ENCODE measurements around the gene AP1G1.
"Not testable (repeated sequence)": the region's sequence is repeated elsewhere in the genome, so short reads cannot be mapped to it uniquely, and the experiment has no call there.

AP1G1 gene

GRCh38 chr16:71807905-71808592 is 585 bp downstream of the AP1G1 start:
- no peak for DNase-seq

DNA sequence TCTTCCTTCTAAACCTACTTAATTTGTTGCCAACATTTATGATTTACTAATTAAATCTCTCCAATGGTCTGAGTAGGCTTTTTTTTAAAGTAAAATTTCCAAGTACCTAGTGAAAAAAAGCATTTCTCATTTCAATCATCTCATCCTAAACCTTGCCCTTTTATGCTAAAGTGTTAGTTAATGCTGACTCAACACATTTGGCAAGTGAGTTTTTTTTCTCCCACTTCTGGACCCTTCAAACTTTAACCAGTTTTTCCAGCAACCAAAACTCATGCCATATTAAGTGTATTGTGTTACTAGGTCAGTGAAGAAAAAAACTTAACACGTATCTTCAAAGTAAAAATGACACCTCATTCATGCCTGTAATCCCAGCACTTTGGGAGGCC is 5.3 kb downstream of the AP1G1 start:
- DNase-seq = no peak

DNA sequence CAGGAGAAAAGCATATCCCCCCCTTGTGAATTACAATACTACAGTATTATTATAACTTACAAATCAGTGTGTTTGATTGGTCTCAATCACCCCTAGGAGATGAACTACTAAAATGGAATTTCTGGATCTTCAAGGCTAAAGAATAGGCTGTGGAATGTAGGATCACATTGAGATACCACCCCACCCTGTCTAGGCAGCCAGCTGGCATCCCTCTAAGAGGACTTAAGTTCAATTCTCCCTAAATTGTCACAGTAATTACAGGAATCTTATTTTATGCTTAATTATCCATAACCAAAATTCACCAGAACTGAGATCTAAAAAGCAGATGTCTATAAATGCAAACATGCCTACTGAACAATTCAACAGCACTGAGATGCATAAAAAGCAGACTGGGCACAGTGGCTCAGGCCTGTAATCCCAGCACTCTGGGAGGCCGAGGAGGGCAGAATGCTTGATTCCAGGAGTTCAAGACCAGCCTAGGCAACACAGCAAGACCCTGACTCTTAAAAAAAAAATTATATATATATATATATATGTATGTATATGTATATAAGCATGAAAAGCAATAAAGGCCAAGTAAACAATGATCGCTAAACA is 12.0 kb downstream of the AP1G1 start:
- DNase-seq = no peak

DNA sequence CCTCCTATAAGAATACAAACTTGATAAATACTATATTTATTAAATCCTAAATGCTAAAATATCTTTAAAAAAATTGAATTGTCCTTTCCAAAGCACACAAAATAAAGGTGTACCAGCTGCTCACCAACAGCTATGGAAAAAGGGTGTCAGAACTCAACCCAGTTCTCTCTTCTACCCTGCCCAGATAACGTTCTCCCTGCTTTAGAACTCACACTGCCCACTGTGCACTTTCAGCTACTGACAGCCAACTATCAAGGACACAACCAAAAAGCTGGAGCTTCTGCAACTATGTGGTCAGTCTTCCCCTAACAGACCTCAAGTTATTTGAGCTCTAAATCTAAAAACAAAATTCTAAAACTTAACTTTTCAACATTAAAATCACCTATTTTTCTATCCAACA is 13.7 kb downstream of the AP1G1 start:
- no peak for DNase-seq

GRCh38 chr16:71794018-71794417 is 14.6 kb downstream of the AP1G1 start:
- no peak for DNase-seq

DNA sequence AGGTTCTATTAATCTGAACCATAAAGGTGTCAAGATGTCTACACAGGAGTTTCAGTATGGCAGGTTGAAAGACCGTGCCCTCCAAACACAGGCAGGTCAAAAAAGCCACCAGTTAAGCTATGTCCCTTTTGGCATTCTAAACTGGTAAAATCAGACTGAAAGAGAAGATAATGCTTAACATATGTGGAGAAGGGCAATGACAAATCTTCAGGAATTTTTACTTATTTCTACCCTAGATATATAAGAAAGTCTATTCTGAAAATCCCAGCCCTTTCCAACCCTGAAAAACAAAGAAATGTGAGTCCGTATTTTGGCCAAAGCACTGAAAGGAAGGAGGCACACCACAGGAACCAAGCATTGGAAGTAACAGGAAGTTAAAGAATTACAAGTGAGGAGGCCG is 16.5 kb downstream of the AP1G1 start:
- no peak for DNase-seq

- not testable (repeated sequence) for DNase-seq
These were observed 18.3 kb downstream of the AP1G1 start for GRCh38 chr16:71790329-71790728.

DNA sequence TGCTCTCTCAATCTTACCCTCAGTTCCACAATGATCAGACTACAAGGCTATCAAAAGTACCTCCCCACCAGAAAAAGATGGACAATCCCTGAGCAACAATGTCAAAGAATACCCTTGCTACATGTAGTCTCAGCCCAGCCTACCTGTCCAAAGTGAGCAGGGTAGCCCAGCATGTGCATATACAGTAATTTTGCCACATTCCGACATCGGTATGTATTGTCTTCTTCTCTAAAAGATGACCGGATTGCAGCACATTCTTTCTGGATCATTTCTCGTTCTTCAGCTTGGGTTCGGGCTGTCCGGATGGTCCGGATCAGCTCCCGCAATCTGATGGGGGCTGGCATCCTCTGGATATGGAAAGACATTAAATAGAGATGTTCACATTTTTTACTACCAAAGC is 19.5 kb downstream of the AP1G1 start:
- DNase-seq = no peak

- DNase-seq = no peak
These were observed 20.1 kb downstream of the AP1G1 start for GRCh38 chr16:71788578-71788977.

- not testable (repeated sequence) for DNase-seq
These were observed 23.5 kb downstream of the AP1G1 start for GRCh38 chr16:71785143-71785542.

GRCh38 chr16:71784093-71784492 is 24.5 kb downstream of the AP1G1 start:
- DNase-seq = no peak

- DNase-seq = no peak
These were observed 26.9 kb downstream of the AP1G1 start for GRCh38 chr16:71781741-71782140.

- DNase-seq = no peak
These were observed 28.0 kb downstream of the AP1G1 start for GRCh38 chr16:71780521-71781089.

GRCh38 chr16:71778780-71779179 is 29.9 kb downstream of the AP1G1 start:
- DNase-seq = no peak

DNA sequence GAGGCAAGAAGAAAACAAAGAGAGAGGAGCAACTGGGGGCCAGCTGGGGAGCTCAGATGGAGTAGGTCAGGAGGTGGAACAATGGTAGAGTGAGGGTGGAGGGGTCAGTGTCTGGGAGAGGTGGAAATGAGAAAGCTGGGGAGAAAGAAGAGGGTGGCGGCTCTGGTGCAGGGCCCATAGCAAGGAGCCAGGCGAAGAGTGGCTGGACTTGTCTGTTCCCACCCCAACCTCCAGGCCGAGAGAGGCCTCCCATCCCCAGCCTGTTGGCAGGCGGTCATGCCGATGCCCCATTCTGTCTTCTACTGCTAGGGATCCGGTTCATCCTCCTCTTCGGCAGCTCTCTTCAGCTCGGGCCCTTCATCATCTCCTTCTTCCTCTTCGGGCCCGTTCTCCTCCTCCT is 31.3 kb downstream of the AP1G1 start:
- no peak for DNase-seq

GRCh38 chr16:71775949-71776348 is 32.7 kb downstream of the AP1G1 start:
- no peak for DNase-seq

DNA sequence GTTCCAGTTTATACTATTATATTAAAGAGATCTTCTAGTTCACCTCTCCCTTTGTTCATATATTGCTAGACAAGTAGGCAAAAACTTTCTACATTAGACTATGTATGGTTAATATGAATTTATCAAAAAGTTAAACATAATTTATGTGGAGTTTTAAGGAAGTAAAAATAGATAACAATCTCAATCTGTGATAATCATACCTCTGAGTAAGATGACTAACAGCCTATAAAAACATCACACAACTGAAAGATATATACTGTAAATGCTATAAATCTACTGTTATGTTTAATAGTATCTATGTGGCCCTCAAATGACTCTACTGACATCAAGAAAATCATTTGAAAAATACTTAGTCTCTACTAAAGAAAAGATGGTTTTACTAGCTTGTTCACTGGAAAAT is 37.1 kb downstream of the AP1G1 start:
- DNase-seq = no peak

DNA sequence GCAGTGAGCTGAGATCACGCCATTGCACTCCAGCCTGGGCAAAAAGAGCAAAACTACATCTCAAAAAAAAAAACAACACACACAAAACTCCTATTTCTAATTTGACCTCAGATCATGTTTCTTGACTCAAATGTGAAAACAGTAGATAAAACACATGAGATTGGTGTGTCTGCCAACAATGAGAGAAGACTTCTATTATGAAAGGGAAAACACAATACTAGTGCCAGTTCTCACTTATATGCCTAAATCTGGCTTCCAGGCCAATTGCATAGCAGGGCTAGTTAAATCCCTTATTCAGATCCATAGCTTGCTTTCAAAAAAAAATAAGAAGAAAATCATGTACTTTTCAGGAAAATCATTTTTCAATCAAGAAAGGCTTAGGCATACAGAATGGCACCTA is 39.4 kb downstream of the AP1G1 start:
- DNase-seq = no peak

- DNase-seq = no peak
These were observed 41.4 kb downstream of the AP1G1 start for GRCh38 chr16:71767060-71767900.

DNA sequence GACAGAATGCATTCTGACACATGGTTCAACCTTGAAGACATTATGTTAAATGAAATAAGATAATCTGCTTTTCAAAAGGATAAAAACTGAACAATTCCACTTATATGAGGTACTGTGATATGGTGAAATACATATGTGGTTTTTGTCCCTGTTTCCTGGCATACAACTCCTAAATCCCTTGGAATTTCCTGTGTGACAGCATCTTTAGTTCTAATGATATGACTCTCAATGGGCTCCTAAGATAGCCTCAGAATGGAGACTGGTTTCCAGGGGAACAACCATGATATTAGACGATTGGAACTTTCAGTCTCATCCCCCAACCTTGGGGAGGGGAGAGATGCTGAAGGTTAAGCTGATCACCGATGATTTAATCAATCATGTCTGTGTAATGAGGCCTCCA is 46.4 kb downstream of the AP1G1 start:
- DNase-seq = no peak

- DNase-seq = no peak
These were observed 47.5 kb downstream of the AP1G1 start for GRCh38 chr16:71761097-71761496.

GRCh38 chr16:71758293-71758760 is 50.3 kb downstream of the AP1G1 start:
- no peak for DNase-seq

DNA sequence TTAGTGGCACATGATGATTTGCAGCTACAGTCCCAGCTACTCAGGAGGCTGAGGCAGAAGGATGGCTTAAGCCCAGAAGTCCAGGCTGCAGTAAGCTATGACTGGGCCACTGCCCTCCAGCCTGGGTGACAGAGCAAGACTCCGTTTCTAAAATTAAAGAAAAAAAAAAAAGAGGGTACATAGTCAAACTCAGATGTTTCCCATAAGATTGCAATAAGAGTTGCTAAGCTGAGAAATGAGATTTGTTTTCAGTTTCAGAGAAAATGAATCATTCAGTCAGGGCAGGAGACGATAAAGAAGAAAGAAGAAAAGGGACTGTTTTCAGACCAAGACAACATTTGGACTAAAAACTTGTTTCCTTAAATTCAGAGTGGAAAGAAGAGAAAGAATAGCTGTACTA is 54.0 kb downstream of the AP1G1 start:
- DNase-seq = no peak

DNA sequence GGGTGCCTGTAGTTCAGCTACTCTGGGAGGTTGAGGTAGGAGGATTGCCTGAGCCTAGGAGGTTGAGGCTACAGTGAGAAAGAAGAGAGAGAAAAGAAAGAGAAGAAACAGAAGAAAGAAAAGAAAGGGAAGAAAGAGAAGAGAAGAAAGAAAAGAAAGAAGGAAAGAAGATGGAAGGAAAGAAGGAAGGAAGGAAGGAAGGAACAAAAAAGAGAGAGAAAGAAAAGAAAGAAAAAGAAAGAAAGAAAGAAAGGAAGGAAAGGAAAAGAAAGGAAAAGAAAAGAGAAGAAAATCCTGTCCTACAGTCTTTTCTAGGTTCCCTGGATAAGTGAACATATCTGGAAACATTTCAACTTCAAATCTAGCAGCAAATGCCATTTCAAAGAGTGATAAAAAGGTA is 54.5 kb downstream of the AP1G1 start:
- DNase-seq = no peak

Measured in NCI-H187 (cell line).